GM13977 (cell line): ENCODE results near the gene C10orf90.
"Not testable (repeated sequence)": the region's sequence is repeated elsewhere in the genome, so short reads cannot be mapped to it uniquely, and the experiment has no call there.

Experiments
- DNase-seq: peaks from one replicate; pipeline ENCODE4 v3.0.0; 2012; ENCODE audit warnings: low spot score
- in situ Hi-C: fragments of 300-500 bp; cut with MboI; formaldehyde crosslinking; loops from one replicate; pipeline ENCODE4 v1.12.0; 2022; ENCODE audit warnings: low sequenced_read_pairs, low pct_unique_long_range_greater_than_20kb, mixed read lengths, inconsistent platforms; ENCODE audit not compliant: unreplicated experiment
- TF ChIP-seq, protein P1 (sequence below): IDR thresholded peaks from 2 replicates; pipeline ENCODE4 v1.5.1; 2012; ENCODE audit warnings: mild to moderate bottlenecking, control low read depth; ENCODE audit not compliant: insufficient read depth; ENCODE audit errors: extremely low read depth, missing control alignments

C10orf90 gene

DNA sequence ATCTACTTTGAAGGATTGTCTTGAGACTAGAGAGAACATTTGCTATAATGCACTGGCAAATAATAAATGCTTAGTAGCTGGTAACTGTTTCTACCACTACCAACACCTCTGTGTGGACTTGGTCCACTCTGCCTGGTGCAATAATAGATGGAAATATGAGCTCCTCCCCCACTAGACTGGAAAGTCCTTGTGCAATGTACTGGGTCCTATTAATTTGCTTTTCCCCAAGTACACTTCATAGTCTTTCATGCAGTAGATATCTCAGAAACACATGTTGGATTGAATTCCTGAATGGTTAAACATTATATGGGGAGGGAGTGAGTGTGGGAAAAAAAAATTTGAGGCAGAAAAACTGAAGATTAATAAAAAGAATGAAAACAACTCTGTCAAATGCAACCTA, 119.3 kb downstream of the C10orf90 start:
- DNase-seq: no peak
- TF ChIP-seq, protein P1, sequence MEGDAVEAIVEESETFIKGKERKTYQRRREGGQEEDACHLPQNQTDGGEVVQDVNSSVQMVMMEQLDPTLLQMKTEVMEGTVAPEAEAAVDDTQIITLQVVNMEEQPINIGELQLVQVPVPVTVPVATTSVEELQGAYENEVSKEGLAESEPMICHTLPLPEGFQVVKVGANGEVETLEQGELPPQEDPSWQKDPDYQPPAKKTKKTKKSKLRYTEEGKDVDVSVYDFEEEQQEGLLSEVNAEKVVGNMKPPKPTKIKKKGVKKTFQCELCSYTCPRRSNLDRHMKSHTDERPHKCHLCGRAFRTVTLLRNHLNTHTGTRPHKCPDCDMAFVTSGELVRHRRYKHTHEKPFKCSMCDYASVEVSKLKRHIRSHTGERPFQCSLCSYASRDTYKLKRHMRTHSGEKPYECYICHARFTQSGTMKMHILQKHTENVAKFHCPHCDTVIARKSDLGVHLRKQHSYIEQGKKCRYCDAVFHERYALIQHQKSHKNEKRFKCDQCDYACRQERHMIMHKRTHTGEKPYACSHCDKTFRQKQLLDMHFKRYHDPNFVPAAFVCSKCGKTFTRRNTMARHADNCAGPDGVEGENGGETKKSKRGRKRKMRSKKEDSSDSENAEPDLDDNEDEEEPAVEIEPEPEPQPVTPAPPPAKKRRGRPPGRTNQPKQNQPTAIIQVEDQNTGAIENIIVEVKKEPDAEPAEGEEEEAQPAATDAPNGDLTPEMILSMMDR: no peak
- in situ Hi-C loops: no loop called here

DNA sequence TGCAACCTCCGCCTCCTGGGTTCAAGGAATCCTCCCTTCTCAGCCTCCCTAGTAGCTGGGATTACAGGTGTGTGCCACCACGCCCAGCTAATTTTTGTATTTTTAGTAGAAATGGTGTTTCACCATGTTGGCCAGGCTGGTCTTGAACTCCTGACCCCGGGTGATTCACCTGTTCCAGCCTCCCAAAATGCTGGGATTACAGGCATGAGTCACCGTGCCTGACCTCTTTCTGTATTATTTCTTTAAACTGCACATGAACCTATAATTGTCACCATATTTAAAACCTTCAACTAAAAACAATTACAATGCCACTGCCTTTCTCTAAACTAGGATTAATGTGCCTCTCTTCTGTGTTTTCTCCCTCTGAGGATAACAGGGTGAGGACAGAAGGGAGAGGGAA, 119.9 kb downstream of the C10orf90 start:
- in situ Hi-C loops, DNase-seq: not testable (repeated sequence)

DNA sequence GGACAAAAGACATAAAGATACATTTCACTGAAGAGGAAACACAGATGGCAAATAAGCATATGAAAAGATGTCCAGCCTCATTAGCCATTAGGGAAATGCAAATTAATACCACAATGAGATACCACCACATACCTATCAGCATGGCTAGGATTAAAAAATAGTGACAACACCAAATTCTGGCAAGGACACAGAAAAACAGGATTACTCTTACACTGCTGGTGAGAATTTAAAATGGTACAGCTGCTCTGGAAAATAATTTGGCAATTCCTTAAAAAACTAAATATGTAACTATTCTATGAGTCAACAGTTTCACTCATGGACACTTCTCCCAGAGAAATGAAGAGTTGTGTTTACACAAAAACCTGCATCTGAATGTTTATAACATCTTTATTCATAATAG, 121.1 kb downstream of the C10orf90 start:
- DNase-seq: no peak
- TF ChIP-seq, protein P1: no peak
- in situ Hi-C loops: no loop called here

DNA sequence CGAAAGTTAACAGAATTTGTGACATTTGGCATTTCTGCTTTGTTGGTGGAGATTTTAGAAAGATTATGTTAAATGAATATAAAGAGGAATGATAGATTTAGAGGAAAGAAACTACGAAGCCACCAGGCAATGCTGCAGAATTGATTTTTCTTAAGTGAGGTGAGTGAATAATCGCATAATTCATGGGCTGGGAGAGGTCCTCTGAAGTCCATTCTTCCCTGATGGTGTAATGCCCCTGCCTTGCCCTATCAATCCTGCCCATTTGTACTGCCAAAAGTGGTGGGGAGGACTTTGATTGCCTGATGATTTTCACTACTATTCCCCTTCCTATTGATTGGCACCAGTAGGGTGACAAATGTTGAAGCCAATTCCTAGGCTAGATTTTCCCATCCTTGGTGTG, 125.9 kb downstream of the C10orf90 start:
- DNase-seq: no peak
- TF ChIP-seq, protein P1: no peak
- in situ Hi-C loops: no loop called here

DNA sequence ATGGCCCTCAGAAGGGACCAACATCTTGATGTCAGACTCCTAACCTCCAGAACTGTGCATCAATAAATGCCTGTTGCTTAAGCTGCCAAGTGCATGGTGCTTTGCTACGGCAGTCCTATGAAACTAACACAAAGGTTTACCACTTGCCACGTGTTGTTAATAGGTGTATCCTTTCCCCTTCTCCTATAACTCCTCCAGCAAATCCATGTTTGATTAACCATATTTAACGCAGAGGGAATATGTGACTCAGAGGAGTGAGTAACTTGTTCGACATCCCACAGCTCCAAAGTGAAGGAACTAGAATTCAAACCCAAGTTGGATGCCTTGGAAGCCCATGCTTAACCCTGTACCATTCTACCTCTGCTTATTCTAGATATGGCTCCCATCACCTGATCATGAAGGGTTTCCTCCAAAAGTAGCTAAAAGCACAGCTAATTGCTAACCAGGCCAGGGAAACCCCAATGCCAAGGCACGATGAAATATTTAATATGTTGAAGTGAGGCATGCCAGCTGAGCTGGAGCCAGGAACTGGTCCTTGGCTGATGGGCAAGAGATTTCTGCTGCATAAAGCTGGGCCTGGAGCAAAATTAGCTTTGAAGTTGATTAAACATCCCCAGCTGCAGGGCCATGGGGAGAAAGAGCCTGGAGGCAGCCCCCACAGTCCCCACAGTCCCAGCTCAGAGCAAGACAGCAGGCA, 131.9 kb downstream of the C10orf90 start:
- no peak for DNase-seq
- TF ChIP-seq, protein P1: no peak
- in situ Hi-C loops: no loop called here

DNA sequence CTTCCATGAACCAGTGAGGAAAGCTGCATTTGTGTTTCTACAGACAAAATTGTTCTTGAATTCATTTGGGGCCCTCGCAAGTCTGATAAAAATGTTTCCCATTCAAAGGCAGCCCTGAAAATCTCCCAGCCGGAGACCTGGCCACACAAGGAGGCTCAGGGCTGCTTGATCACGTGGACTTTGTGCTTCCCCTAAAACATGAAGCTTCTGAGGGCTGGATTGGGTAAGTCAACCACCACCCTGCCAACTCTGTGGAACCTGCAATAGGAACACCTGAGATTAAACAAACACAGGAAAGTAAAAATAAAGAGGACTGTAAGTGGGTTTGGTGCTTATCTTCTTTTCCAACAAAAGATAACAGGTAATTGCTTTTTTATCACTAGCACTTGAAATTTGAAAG, 133.8 kb downstream of the C10orf90 start:
- TF ChIP-seq, protein P1: no peak
- in situ Hi-C loops: no loop called here

DNA sequence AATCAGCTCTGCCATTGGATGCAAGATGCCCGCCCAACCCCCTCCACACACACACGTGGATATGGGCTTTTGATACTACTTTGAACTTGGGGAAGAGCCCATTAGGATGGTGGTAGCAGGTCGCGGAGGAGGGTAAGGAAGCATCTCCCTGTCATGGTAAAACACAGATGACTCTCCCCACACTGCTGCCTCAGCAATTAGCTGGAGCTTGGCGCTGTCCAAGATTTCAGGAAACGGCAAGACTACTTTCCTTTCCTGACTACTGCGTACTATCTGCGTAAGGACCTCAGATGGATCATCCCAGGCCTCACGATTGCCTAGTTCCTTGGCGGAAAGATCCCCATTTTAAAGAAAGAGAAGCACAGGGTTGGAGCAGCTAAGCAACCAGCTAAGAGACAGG, 134.3 kb downstream of the C10orf90 start:
- TF ChIP-seq, protein P1: no peak
- in situ Hi-C loops: no loop called here
- no peak for DNase-seq

More for the DNA sequence above, 133.8 kb downstream of the C10orf90 start:
- no peak for DNase-seq
